ENCODE measurements around the gene CPXM2. TPM values are rescaled to one million over a fixed set of nuclear protein-coding genes. Genes with fewer than 3 reads are reported as not detected.

CPXM2 gene
- total RNA-seq, 1 experiment from 2014 or later = not detected

- no peak overlapping the region for H3K4me3 Mint-ChIP-seq (ENCODE audit: unreplicated experiment)
- H3K9me3 Mint-ChIP-seq (ENCODE audit: unreplicated experiment) = no peaks in the 10 kb centered on the region
- peaks cover 7% of the 10 kb centered on the region for H3K27me3 Mint-ChIP-seq (ENCODE audit: insufficient read depth, unreplicated experiment)
- Histone ChIP-seq H3K4me3 (ENCODE audit: low read depth, low read length) (no peak overlapping the region), H3K36me3 (ENCODE audit: control insufficient read depth, insufficient read depth, low read length) (no peaks in the 10 kb centered on the region), H3K4me1 (no peaks in the 10 kb centered on the region), H3K27me3 (replicated peaks; ENCODE audit: control insufficient read depth, insufficient read depth, low read length) (no peaks in the 10 kb centered on the region), H3K9me3 (no peaks in the 10 kb centered on the region)
- ChIA-PET POLR2A (interaction anchor here (0.5 kb wide), 1 partner anchor 1901 kb away, joined by 3 read pairs; no protein-coding TSS in a partner anchor), CTCF (no interaction called here)
- no peaks in the 10 kb centered on the region for H3K36me3 Mint-ChIP-seq (ENCODE audit: insufficient read depth, unreplicated experiment)
- no TSS peak for BruUV-seq (replicated peaks)
- DNase-seq = no peak
- intact Hi-C loops (cut with micrococcal nuclease; ENCODE audit: unreplicated experiment) = no loop called here
- peaks cover 6% of the 10 kb centered on the region for H3K4me1 Mint-ChIP-seq (ENCODE audit: low read depth, unreplicated experiment)
- H3K27ac Mint-ChIP-seq (ENCODE audit: unreplicated experiment) = no peak overlapping the region
- TF ChIP-seq, protein P1, sequence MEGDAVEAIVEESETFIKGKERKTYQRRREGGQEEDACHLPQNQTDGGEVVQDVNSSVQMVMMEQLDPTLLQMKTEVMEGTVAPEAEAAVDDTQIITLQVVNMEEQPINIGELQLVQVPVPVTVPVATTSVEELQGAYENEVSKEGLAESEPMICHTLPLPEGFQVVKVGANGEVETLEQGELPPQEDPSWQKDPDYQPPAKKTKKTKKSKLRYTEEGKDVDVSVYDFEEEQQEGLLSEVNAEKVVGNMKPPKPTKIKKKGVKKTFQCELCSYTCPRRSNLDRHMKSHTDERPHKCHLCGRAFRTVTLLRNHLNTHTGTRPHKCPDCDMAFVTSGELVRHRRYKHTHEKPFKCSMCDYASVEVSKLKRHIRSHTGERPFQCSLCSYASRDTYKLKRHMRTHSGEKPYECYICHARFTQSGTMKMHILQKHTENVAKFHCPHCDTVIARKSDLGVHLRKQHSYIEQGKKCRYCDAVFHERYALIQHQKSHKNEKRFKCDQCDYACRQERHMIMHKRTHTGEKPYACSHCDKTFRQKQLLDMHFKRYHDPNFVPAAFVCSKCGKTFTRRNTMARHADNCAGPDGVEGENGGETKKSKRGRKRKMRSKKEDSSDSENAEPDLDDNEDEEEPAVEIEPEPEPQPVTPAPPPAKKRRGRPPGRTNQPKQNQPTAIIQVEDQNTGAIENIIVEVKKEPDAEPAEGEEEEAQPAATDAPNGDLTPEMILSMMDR (IDR thresholded peaks at IDR 0.05; ENCODE audit: insufficient read depth in 1 of 2, low read depth in 1 of 2, low read length in 1 of 2, severe bottlenecking in 1 of 2, unreplicated experiment in 1 of 2) = no peak
Measured at GRCh38 chr10:123858077-123858681, 33.4 kb downstream of the CPXM2 start.

GRCh38 chr10:123857616-123858015 is 34.0 kb downstream of the CPXM2 start:
- Mint-ChIP-seq H3K27me3 (ENCODE audit: insufficient read depth, unreplicated experiment) (peaks cover 7% of the 10 kb centered on the region), H3K36me3 (ENCODE audit: insufficient read depth, unreplicated experiment) (no peaks in the 10 kb centered on the region), H3K4me3 (ENCODE audit: unreplicated experiment) (no peak overlapping the region), H3K4me1 (ENCODE audit: low read depth, unreplicated experiment) (peaks cover 6% of the 10 kb centered on the region), H3K27ac (ENCODE audit: unreplicated experiment) (no peak overlapping the region), H3K9me3 (ENCODE audit: unreplicated experiment) (no peaks in the 10 kb centered on the region)
- ChIA-PET POLR2A (interaction anchor here (0.5 kb wide), 1 partner anchor 1900 kb away, joined by 3 read pairs; no protein-coding TSS in a partner anchor), CTCF (no interaction called here)
- no peaks in the 10 kb centered on the region for H3K36me3 ChIP-seq (ENCODE audit: control insufficient read depth, insufficient read depth, low read length)
- H3K27me3 ChIP-seq (replicated peaks; ENCODE audit: control insufficient read depth, insufficient read depth, low read length) = no peaks in the 10 kb centered on the region
- H3K4me3 ChIP-seq (ENCODE audit: low read depth, low read length) = no peak overlapping the region
- TF ChIP-seq, protein P1 (IDR thresholded peaks at IDR 0.05; ENCODE audit: insufficient read depth in 1 of 2, low read depth in 1 of 2, low read length in 1 of 2, severe bottlenecking in 1 of 2, unreplicated experiment in 1 of 2) = no peak
- no peaks in the 10 kb centered on the region for H3K9me3 ChIP-seq
- BruUV-seq (replicated peaks) = no TSS peak
- no peaks in the 10 kb centered on the region for H3K4me1 ChIP-seq
- intact Hi-C loops (cut with micrococcal nuclease; ENCODE audit: unreplicated experiment) = no loop called here
- no peak for DNase-seq

DNA sequence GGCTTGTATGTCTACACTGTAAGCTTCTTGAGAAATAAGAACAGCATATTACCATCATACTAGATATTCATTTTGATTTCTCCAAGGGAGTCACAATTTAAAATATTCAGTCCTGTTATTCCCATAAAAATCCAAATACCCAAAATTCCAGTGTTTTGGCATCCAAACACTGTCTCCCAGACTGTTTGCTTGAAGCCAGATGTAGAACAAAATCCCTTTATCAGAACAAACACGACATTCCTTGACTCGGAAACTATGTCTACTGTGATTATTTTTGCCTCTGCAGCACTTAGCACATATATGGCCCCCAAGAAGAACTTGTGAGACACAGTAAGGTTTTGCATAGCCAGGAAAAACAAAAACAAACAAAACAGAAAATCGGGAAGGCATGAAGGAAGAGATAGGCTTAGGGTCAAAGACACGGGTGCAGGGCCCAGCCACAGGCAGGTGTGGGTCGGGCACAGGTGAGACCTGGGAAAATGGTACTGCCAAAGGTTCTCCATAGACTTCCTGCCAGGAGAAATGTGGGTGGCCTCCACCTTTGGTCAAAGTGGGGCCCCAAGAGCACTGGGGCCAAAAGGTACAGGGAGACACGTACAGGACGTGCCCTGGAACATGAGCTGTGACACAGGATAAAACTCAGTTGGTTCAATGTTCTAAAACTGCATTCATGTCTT is 36.5 kb downstream of the CPXM2 start:
- TF ChIP-seq, protein P1 (IDR thresholded peaks at IDR 0.05; ENCODE audit: insufficient read depth in 1 of 2, low read depth in 1 of 2, low read length in 1 of 2, severe bottlenecking in 1 of 2, unreplicated experiment in 1 of 2) = no peak
- H3K9me3 ChIP-seq = no peaks in the 10 kb centered on the region
- intact Hi-C loops (cut with micrococcal nuclease; ENCODE audit: unreplicated experiment) = no loop called here
- POLR2A ChIA-PET = no interaction called here
- H3K4me1 ChIP-seq = no peaks in the 10 kb centered on the region
- Mint-ChIP-seq H3K4me1 (ENCODE audit: low read depth, unreplicated experiment) (peaks cover 6% of the 10 kb centered on the region), H3K9me3 (ENCODE audit: unreplicated experiment) (peaks cover 9% of the 10 kb centered on the region), H3K4me3 (ENCODE audit: unreplicated experiment) (no peak overlapping the region), H3K27ac (ENCODE audit: unreplicated experiment) (no peak overlapping the region), H3K36me3 (ENCODE audit: insufficient read depth, unreplicated experiment) (no peaks in the 10 kb centered on the region), H3K27me3 (ENCODE audit: insufficient read depth, unreplicated experiment) (peaks cover 7% of the 10 kb centered on the region)
- H3K4me3 ChIP-seq (ENCODE audit: low read depth, low read length) = no peak overlapping the region
- CTCF ChIA-PET = no interaction called here
- BruUV-seq (replicated peaks) = no TSS peak
- no peaks in the 10 kb centered on the region; the same call in 1 of the 2 replicates for H3K27me3 ChIP-seq (replicated peaks; ENCODE audit: control insufficient read depth, insufficient read depth, low read length)
- DNase-seq = no peak
- no peaks in the 10 kb centered on the region for H3K36me3 ChIP-seq (ENCODE audit: control insufficient read depth, insufficient read depth, low read length)

Measured in Caco-2 (cell line).